ENCODE measurements around the gene KIF6. TPM values are rescaled to one million over a fixed set of nuclear protein-coding genes. Genes with fewer than 3 reads are reported as not detected.

The KIF6 gene
- total RNA-seq, 4 donors from 2014 or later: 0.14 to 46.6 (median 0.48) TPM; not detected in 1

DNA sequence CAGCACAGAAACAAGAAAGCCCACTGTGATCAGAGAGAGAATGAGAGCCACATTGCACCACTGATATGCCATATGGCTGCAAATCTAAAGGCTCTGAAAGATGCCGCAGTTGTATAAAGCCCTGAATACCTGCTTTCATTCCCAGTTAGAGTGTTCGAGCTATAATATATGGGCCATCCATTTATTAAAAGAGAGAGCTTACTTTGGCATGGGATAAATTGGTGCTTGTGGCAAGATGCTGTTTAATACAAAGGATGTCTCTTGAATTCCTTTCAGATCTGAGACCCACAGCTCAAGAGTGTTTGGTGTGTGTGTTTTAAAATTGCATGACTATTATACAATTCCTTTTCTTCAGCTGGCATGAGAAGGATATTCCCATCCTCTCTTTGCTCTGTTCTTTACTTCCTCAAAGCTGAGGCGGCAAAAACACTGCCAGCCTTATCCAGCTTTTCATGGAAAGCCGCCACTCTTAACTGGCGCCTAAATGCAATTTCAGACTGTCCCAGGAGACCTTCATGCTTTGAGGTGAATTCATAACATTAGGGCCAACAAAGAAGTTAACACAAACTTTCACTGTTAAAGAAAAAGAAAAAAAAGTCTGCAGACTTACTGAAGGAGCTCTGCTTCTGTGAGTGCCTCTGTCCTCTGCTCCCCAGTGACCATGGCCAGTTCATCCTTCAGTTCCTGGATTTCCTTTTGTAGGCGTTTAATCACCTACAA, 147.6 kb downstream of the KIF6 start:
- no peak overlapping the region for H3K27ac ChIP-seq
- no peaks in the 10 kb centered on the region for H3K27me3 ChIP-seq
- no peak overlapping the region for H3K4me3 ChIP-seq
- no peaks in the 10 kb centered on the region for H3K9me3 ChIP-seq
- WGBS, 2 donors (ENCODE audit: low coverage in 1 of 2): 92 to 96% methylated on average over 5 to 6 of the region's 6 CpGs
- intact Hi-C loops (cut with DNase I; ENCODE audit: low total_unique reads) (no loop called here), in situ Hi-C loops (cut with MboI; ENCODE audit: low pct_ligation_motif_present in 1 of 4, low pct_unique_long_range_greater_than_20kb in 1 of 4, low sequenced_read_pairs in 3 of 4) (no loop called here)
- H3K36me3 ChIP-seq: no peaks in the 10 kb centered on the region
- DNase-seq: no peak
- H3K4me1 ChIP-seq: no peaks in the 10 kb centered on the region
- TF ChIP-seq, protein P1, sequence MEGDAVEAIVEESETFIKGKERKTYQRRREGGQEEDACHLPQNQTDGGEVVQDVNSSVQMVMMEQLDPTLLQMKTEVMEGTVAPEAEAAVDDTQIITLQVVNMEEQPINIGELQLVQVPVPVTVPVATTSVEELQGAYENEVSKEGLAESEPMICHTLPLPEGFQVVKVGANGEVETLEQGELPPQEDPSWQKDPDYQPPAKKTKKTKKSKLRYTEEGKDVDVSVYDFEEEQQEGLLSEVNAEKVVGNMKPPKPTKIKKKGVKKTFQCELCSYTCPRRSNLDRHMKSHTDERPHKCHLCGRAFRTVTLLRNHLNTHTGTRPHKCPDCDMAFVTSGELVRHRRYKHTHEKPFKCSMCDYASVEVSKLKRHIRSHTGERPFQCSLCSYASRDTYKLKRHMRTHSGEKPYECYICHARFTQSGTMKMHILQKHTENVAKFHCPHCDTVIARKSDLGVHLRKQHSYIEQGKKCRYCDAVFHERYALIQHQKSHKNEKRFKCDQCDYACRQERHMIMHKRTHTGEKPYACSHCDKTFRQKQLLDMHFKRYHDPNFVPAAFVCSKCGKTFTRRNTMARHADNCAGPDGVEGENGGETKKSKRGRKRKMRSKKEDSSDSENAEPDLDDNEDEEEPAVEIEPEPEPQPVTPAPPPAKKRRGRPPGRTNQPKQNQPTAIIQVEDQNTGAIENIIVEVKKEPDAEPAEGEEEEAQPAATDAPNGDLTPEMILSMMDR (IDR thresholded peaks at IDR 0.05): no peak
- no peak for TF ChIP-seq POLR2AphosphoS5 (IDR thresholded peaks at IDR 0.05)
- TF ChIP-seq POLR2A (IDR thresholded peaks at IDR 0.05): no peak
- no peak for TF ChIP-seq EP300 (IDR thresholded peaks at IDR 0.05; ENCODE audit: low read depth)

DNA sequence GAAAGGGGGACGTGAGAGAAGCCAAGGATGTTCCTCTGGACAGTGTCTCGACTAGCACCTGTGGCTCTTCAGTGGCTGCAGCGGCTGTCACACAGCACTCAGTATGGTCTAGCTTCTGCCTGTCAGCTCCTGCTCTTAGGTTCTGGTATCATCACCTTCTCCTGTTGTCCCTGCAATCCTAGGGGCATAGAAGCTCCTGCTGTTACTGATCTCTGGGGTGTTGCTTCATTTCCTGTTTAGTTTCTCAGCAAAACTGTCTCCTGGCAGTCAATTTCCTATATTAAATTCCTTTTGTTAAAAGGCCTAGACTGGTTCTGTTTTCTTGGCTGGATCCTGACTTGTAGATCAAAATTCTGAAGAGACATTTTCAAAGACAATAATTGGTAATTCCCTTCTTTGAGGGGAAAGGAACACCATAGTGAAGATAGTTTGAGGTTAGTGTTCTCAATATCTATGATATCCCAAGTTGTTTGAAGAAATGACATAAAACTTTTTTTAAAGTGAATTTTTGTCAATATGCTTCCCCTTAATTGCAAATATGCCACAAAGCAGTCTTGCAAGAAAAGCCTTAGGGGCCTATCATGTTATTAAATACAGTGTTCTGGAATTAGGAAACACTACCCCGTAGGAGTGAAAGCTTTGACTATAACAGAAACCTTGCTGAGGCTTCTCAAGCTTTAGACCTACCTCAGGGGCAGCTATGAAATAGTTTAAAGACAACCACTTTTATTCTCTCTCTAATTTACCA, 148.5 kb downstream of the KIF6 start:
- TF ChIP-seq, protein P1 (IDR thresholded peaks at IDR 0.05): no peak
- TF ChIP-seq EP300 (IDR thresholded peaks at IDR 0.05; ENCODE audit: low read depth): no peak
- no peak for TF ChIP-seq POLR2A (IDR thresholded peaks at IDR 0.05)
- no peak for TF ChIP-seq POLR2AphosphoS5 (IDR thresholded peaks at IDR 0.05)
- no peak for DNase-seq
- H3K27me3 ChIP-seq: no peaks in the 10 kb centered on the region
- in situ Hi-C loops (cut with MboI; ENCODE audit: low pct_ligation_motif_present in 1 of 4, low pct_unique_long_range_greater_than_20kb in 1 of 4, low sequenced_read_pairs in 3 of 4): no loop called here
- intact Hi-C loops (cut with DNase I; ENCODE audit: low total_unique reads): no loop called here
- H3K9me3 ChIP-seq: no peaks in the 10 kb centered on the region
- H3K36me3 ChIP-seq: no peaks in the 10 kb centered on the region
- 70 to 79% methylated on average over 3 to 4 of the region's 4 CpGs for WGBS, 2 donors (ENCODE audit: low coverage in 1 of 2)
- H3K4me1 ChIP-seq: no peaks in the 10 kb centered on the region
- no peak overlapping the region for H3K4me3 ChIP-seq
- no peak overlapping the region for H3K27ac ChIP-seq

DNA sequence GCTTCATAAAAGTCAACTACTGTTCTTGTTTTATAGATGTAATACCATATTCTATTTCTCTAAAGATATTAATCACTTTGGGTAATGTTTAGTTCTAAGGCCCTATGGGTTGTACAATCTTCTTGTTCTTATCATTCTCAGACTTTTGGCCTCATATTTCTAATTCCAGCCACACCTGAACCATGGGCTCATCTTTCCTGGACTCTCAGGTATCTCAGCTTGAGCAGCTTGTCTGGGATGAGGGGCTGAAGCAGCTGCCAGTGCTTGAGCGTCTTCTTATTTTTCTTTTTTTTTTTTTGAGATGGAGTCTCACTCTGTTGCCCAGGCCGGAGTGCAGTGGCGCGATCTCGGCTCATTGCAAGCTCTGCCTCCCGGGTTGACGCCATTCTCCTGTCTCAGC, 150.2 kb downstream of the KIF6 start:
- WGBS, 2 donors (ENCODE audit: low coverage in 1 of 2): 90 to 94% methylated on average over 4 to 7 of the region's 7 CpGs
- Histone ChIP-seq H3K4me1 (no peaks in the 10 kb centered on the region), H3K36me3 (no peaks in the 10 kb centered on the region), H3K4me3 (no peak overlapping the region), H3K27ac (no peak overlapping the region), H3K9me3 (no peaks in the 10 kb centered on the region), H3K27me3 (no peaks in the 10 kb centered on the region)
- intact Hi-C loops (cut with DNase I; ENCODE audit: low total_unique reads) (no loop called here), in situ Hi-C loops (cut with MboI; ENCODE audit: low pct_ligation_motif_present in 1 of 4, low pct_unique_long_range_greater_than_20kb in 1 of 4, low sequenced_read_pairs in 3 of 4) (no loop called here)
- TF ChIP-seq POLR2A (IDR thresholded peaks at IDR 0.05) (no peak), POLR2AphosphoS5 (IDR thresholded peaks at IDR 0.05) (no peak), EP300 (IDR thresholded peaks at IDR 0.05; ENCODE audit: low read depth) (no peak)
- TF ChIP-seq, protein P1 (IDR thresholded peaks at IDR 0.05): no peak
- no peak for DNase-seq

DNA sequence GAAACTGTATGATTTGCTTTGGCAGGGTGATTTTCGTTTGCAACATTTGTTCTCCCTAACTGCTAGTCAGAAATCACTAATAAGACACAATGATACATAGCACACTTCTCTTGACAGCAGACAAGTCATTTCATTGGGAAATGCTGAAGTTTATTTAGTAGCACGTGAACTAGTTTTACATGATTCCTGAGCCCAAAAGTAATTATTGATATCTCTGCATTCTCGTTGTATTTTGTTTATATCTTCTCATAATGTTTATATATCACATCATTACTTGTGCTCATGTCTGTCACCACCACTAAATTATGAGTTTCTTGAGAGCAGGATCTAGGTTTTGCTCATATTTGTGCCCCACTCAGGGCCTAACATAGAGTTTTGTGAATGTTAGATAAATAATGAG, 151.7 kb downstream of the KIF6 start:
- no peak overlapping the region for H3K27ac ChIP-seq
- 51 to 53% methylated on average over 3 of the region's 3 CpGs for WGBS, 2 donors (ENCODE audit: low coverage in 1 of 2)
- intact Hi-C loops (cut with DNase I; ENCODE audit: low total_unique reads) (no loop called here), in situ Hi-C loops (cut with MboI; ENCODE audit: low pct_ligation_motif_present in 1 of 4, low pct_unique_long_range_greater_than_20kb in 1 of 4, low sequenced_read_pairs in 3 of 4) (no loop called here)
- no peaks in the 10 kb centered on the region for H3K36me3 ChIP-seq
- DNase-seq: no peak
- H3K9me3 ChIP-seq: no peaks in the 10 kb centered on the region
- TF ChIP-seq EP300 (IDR thresholded peaks at IDR 0.05; ENCODE audit: low read depth) (no peak), POLR2A (IDR thresholded peaks at IDR 0.05) (no peak), POLR2AphosphoS5 (IDR thresholded peaks at IDR 0.05) (no peak)
- TF ChIP-seq, protein P1 (IDR thresholded peaks at IDR 0.05): no peak
- H3K27me3 ChIP-seq: no peaks in the 10 kb centered on the region
- no peak overlapping the region for H3K4me3 ChIP-seq
- H3K4me1 ChIP-seq: no peaks in the 10 kb centered on the region
